Left hindlimb (tissue), 1 donor: ENCODE data around the gene PRR27.

Experiments
- DNase-seq: peaks from one replicate; pipeline ENCODE4 v3.0.0-alpha.2; 2018

The PRR27 gene

GRCh38 chr4:70153937-70154336 lies at the start of gene PRR27:
TSS of gene PRR27 (plus strand) at chr4:70154237. CDS start at chr4:70154376, 139 bp downstream.
- DNase-seq: no peak

GRCh38 chr4:70110917-70111316 lies 43.1 kb upstream of the PRR27 start:
- no peak for DNase-seq

- DNase-seq: no peak
These were observed 40.4 kb upstream of the PRR27 start for GRCh38 chr4:70113656-70114055.

- no peak for DNase-seq
These were observed 39.9 kb upstream of the PRR27 start for GRCh38 chr4:70114096-70114495.

- DNase-seq: no peak
These were observed 33.7 kb upstream of the PRR27 start for GRCh38 chr4:70120323-70120722.

GRCh38 chr4:70133473-70133872 lies 20.6 kb upstream of the PRR27 start:
- no peak for DNase-seq

GRCh38 chr4:70138751-70139150 lies 15.3 kb upstream of the PRR27 start:
- no peak for DNase-seq

- no peak for DNase-seq
These were observed 2.8 kb upstream of the PRR27 start for GRCh38 chr4:70151271-70151670.

GRCh38 chr4:70152088-70152487 lies 1.9 kb upstream of the PRR27 start:
- no peak for DNase-seq

- DNase-seq: no peak
These were observed 4.5 kb downstream of the PRR27 start for GRCh38 chr4:70158576-70158975.

GRCh38 chr4:70177090-70177489 lies 23.1 kb downstream of the PRR27 start:
- no peak for DNase-seq

- DNase-seq: no peak
These were observed 24.1 kb downstream of the PRR27 start for GRCh38 chr4:70178075-70178660.

- DNase-seq: no peak
These were observed 25.8 kb downstream of the PRR27 start for GRCh38 chr4:70179811-70180210.

GRCh38 chr4:70181864-70182263 lies 27.8 kb downstream of the PRR27 start:
- DNase-seq: no peak

- no peak for DNase-seq
These were observed 28.6 kb downstream of the PRR27 start for GRCh38 chr4:70182517-70183167.

GRCh38 chr4:70183168-70183939 lies 29.3 kb downstream of the PRR27 start:
- DNase-seq: no peak

GRCh38 chr4:70183940-70184246 lies 29.9 kb downstream of the PRR27 start:
- DNase-seq: no peak

- no peak for DNase-seq
These were observed 33.2 kb downstream of the PRR27 start for GRCh38 chr4:70187216-70187615.

GRCh38 chr4:70190579-70190978 lies 36.5 kb downstream of the PRR27 start:
- DNase-seq: no peak

GRCh38 chr4:70191647-70192046 lies 37.6 kb downstream of the PRR27 start:
- DNase-seq: no peak

- DNase-seq: no peak
These were observed 38.9 kb downstream of the PRR27 start for GRCh38 chr4:70192895-70193294.

- no peak for DNase-seq
These were observed 41.4 kb downstream of the PRR27 start, which contains the start of gene ODAM for GRCh38 chr4:70195425-70195824. TSS of gene ODAM (plus strand) at chr4:70195725. CDS start at chr4:70196544, 819 bp downstream.

GRCh38 chr4:70196857-70197256 lies 42.8 kb downstream of the PRR27 start:
- no peak for DNase-seq

GRCh38 chr4:70197842-70198241 lies 43.8 kb downstream of the PRR27 start:
- DNase-seq: no peak
